Neural cell (in vitro differentiated cells): ENCODE data around the gene RNF44. TPM values are rescaled to one million over a fixed set of nuclear protein-coding genes. Genes with fewer than 3 reads are reported as not detected.

Experiments
- H2AFZ ChIP-seq: fragments of 200-600, 300-800 bp; sonication (generic), shearing (Covaris generic); 2 replicates; pipeline ENCODE4 v1.6.0; 2014; ENCODE audit warnings: low read depth, mild to moderate bottlenecking, antibody characterized with exemption, low read length, moderate library complexity
- H3F3A ChIP-seq: fragments of 200-600 bp; shearing (Covaris generic); 2 replicates; pipeline ENCODE4 v1.6.1; 2016; ENCODE audit warnings: mild to moderate bottlenecking, moderate library complexity, mixed read lengths, antibody characterized with exemption, low read length; ENCODE audit not compliant: insufficient read depth, poor library complexity, severe bottlenecking
- H3K27ac ChIP-seq: fragments of 200-600, 300-800 bp; sonication (generic), shearing (Covaris generic); 2 replicates; pipeline ENCODE4 v1.5.1; 2014; ENCODE audit warnings: mild to moderate bottlenecking, low read length, moderate library complexity
- H3K27me3 ChIP-seq: fragments of 300-800, 200-600 bp; sonication (generic), shearing (Covaris generic); 2 replicates; pipeline ENCODE4 v1.6.0; 2014; ENCODE audit warnings: mild to moderate bottlenecking, low read depth, low read length, moderate library complexity; ENCODE audit not compliant: insufficient read depth
- H3K36me3 ChIP-seq: fragments of 300-800, 200-600 bp; sonication (generic), shearing (Covaris generic); 2 replicates; pipeline ENCODE4 v1.5.1; 2014; ENCODE audit warnings: mild to moderate bottlenecking, antibody characterized with exemption, low read length, moderate library complexity; ENCODE audit not compliant: insufficient read depth
- H3K4me2 ChIP-seq: fragments of 300-800, 200-600 bp; sonication (generic), shearing (Covaris generic); 2 replicates; pipeline ENCODE4 v1.6.0; 2014; ENCODE audit warnings: mild to moderate bottlenecking, low read length
- H3K4me3 ChIP-seq: fragments of 300-800, 200-600 bp; sonication (generic), shearing (Covaris generic); 2 replicates; pipeline ENCODE4 v1.5.1; 2014; ENCODE audit warnings: mild to moderate bottlenecking, low read length, moderate library complexity
- H3K79me2 ChIP-seq: fragments of 200-600 bp; shearing (Covaris generic); replicated peaks from 2 replicates; pipeline ENCODE4 v1.6.0; 2014; ENCODE audit warnings: mild to moderate bottlenecking, low read length, moderate library complexity; ENCODE audit not compliant: insufficient read depth
- H3K9ac ChIP-seq: fragments of 300-800, 200-600 bp; sonication (generic), shearing (Covaris generic); 2 replicates; pipeline ENCODE4 v1.6.1; 2016; ENCODE audit warnings: mild to moderate bottlenecking, low read length, mixed read lengths
- H3K9me2 ChIP-seq: fragments of 200-600 bp; shearing (Covaris generic); 2 replicates; pipeline ENCODE4 v1.6.1; 2016; ENCODE audit warnings: mild to moderate bottlenecking, low read length, mixed read lengths; ENCODE audit not compliant: insufficient read depth
- H3K9me3 ChIP-seq: fragments of 200-600, 300-800 bp; sonication (generic), shearing (Covaris generic); 2 replicates; pipeline ENCODE4 v1.6.1; 2016; ENCODE audit warnings: mild to moderate bottlenecking, mixed run types, low read length, moderate library complexity, mixed read lengths
- H4K20me1 ChIP-seq: fragments of 200-600 bp; shearing (Covaris generic); 2 replicates; pipeline ENCODE4 v1.6.1; 2016; ENCODE audit warnings: mild to moderate bottlenecking, mixed run types; ENCODE audit not compliant: insufficient read depth
- EP300 ChIP-seq: fragments of 450-650 bp; conservative IDR thresholded peaks from 2 replicates; pipeline ENCODE4 v1.6.1; 2014; ENCODE audit warnings: antibody characterized with exemption, mild to moderate bottlenecking, moderate library complexity; ENCODE audit not compliant: poor library complexity, severe bottlenecking
- EZH2 ChIP-seq: fragments of 200-600, 300-800 bp; shearing (Covaris generic), sonication (generic); IDR thresholded peaks from 2 replicates; pipeline ENCODE4 v1.6.1; 2014; ENCODE audit warnings: antibody characterized with exemption, low read length, borderline replicate concordance, mild to moderate bottlenecking; ENCODE audit not compliant: insufficient read depth, poor library complexity, severe bottlenecking
- MXI1 ChIP-seq: fragments of 450-650 bp; conservative IDR thresholded peaks from 2 replicates; pipeline ENCODE4 v1.6.1; 2014; ENCODE audit warnings: antibody characterized with exemption, mild to moderate bottlenecking; ENCODE audit not compliant: poor library complexity, severe bottlenecking
- POLR2AphosphoS5 ChIP-seq: IDR thresholded peaks from 2 replicates; pipeline ENCODE4 v1.6.1; 2012
- RAD21 ChIP-seq: fragments of 450-650 bp; conservative IDR thresholded peaks from 2 replicates; pipeline ENCODE4 v1.6.1; 2014; ENCODE audit warnings: antibody characterized with exemption, mild to moderate bottlenecking, moderate library complexity
- SMC3 ChIP-seq: fragments of 450-650 bp; conservative IDR thresholded peaks from 2 replicates; pipeline ENCODE4 v1.6.1; 2014; ENCODE audit warnings: antibody characterized with exemption, mild to moderate bottlenecking, moderate library complexity; ENCODE audit not compliant: poor library complexity
- TAF1 ChIP-seq: IDR thresholded peaks from 2 replicates; pipeline ENCODE4 v1.6.1; 2012; ENCODE audit warnings: low read depth
- polyA plus RNA-seq: library from polyadenylated mRNA; depleted of rRNA; stranded (reverse); fragments of >200 nt; gene quantifications from 2 replicates; pipeline ENCODE4 v1.2.3, GENCODE V29; 2014
- TF ChIP-seq, protein P1 (sequence below): IDR thresholded peaks from 2 replicates; pipeline ENCODE4 v1.6.1; 2012; ENCODE audit warnings: borderline replicate concordance
- TF ChIP-seq, protein P2 (sequence below): fragments of 450-650 bp; IDR thresholded peaks from 2 replicates; pipeline ENCODE4 v1.5.1; 2014; ENCODE audit warnings: antibody characterized with exemption, mild to moderate bottlenecking, moderate library complexity; ENCODE audit not compliant: poor library complexity, severe bottlenecking

RNF44 gene
- polyA plus RNA-seq, 1 donor from 2014 or later, result 22.2 TPM

DNA sequence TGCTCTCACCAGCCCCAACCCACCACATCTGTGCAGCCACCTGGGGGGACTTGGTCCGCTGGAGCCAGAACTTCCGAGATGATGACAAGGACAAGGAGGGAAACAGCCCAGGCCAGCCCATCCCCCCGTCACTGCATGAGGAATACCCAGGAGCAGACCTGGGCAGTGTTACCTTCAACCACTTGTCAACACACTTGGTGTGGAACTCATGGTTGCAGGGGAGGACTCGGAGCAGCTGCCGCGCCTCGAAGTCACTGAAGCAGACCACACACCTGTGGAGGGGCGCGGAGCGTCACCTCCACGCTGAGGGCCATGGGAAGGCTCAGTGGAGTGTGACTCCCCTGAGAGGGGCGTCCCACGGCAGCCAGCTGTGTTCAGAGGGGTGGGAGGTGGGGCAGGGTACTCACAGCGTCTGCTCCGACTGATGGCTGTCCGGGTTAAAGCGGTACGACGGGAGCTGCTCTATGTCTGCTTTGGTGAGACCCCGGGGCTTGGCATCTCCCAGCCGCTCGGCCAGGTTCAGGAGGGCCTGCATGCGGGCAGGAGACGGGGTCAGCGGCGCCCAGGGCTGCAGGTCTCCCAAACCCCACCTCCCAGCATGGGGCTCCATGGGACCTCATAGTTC lies 8.0 kb downstream of the RNF44 start:
- no peaks in the 10 kb centered on the region for H3K27me3 ChIP-seq
- no peak overlapping the region for H3K9ac ChIP-seq
- no peaks in the 10 kb centered on the region for H3K9me2 ChIP-seq
- TF ChIP-seq EP300 (no peak), EZH2 (no peak), POLR2AphosphoS5 (no peak), SMC3 (no peak), RAD21 (no peak)
- TF ChIP-seq, protein P1, sequence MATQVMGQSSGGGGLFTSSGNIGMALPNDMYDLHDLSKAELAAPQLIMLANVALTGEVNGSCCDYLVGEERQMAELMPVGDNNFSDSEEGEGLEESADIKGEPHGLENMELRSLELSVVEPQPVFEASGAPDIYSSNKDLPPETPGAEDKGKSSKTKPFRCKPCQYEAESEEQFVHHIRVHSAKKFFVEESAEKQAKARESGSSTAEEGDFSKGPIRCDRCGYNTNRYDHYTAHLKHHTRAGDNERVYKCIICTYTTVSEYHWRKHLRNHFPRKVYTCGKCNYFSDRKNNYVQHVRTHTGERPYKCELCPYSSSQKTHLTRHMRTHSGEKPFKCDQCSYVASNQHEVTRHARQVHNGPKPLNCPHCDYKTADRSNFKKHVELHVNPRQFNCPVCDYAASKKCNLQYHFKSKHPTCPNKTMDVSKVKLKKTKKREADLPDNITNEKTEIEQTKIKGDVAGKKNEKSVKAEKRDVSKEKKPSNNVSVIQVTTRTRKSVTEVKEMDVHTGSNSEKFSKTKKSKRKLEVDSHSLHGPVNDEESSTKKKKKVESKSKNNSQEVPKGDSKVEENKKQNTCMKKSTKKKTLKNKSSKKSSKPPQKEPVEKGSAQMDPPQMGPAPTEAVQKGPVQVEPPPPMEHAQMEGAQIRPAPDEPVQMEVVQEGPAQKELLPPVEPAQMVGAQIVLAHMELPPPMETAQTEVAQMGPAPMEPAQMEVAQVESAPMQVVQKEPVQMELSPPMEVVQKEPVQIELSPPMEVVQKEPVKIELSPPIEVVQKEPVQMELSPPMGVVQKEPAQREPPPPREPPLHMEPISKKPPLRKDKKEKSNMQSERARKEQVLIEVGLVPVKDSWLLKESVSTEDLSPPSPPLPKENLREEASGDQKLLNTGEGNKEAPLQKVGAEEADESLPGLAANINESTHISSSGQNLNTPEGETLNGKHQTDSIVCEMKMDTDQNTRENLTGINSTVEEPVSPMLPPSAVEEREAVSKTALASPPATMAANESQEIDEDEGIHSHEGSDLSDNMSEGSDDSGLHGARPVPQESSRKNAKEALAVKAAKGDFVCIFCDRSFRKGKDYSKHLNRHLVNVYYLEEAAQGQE, result no peak
- peaks cover 25% of the 10 kb centered on the region for H4K20me1 ChIP-seq
- H3K4me2 ChIP-seq, result no peak overlapping the region
- no peaks in the 10 kb centered on the region for H3K9me3 ChIP-seq
- no peak overlapping the region for H2AFZ ChIP-seq
- no peak overlapping the region for H3K27ac ChIP-seq
- H3K79me2 ChIP-seq, result peaks cover 25% of the 10 kb centered on the region
- no peak overlapping the region for H3K4me3 ChIP-seq
- H3K36me3 ChIP-seq, result no peaks in the 10 kb centered on the region
- H3F3A ChIP-seq, result no peaks in the 10 kb centered on the region

GRCh38 chr5:176528761-176529115 lies 8.5 kb downstream of the RNF44 start:
- Histone ChIP-seq H3F3A (no peaks in the 10 kb centered on the region), H3K4me2 (no peak overlapping the region), H3K9me2 (no peaks in the 10 kb centered on the region), H3K79me2 (peaks cover 21% of the 10 kb centered on the region), H3K27me3 (no peaks in the 10 kb centered on the region), H4K20me1 (peaks cover 20% of the 10 kb centered on the region), H3K27ac (no peak overlapping the region), H2AFZ (no peak overlapping the region), H3K4me3 (no peak overlapping the region), H3K9ac (no peak overlapping the region), H3K9me3 (no peaks in the 10 kb centered on the region), H3K36me3 (no peaks in the 10 kb centered on the region)
- no peak for TF ChIP-seq TAF1
- TF ChIP-seq EZH2, result no peak
- no peak for TF ChIP-seq RAD21
- TF ChIP-seq MXI1, result no peak
- TF ChIP-seq SMC3, result no peak
- TF ChIP-seq POLR2AphosphoS5, result no peak

DNA sequence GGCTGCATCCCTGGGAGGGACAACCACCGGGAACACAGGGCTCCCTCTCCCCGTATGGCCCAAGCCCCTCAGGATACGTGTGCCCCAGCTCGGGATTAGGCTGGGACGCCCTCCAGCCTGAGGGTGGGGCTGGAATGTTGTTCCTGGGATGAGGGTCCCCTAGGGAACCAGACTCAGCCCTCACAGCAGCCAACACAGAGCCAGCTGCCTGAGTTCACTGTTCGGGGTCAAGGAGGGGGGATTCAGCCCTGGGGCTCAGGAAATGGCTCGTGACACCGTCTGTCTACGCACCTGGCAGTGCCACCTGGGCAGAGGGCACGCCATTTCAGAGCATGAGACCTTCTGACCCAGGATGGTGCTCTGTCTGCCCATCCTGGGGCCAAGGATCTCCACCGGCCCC lies 8.9 kb downstream of the RNF44 start:
- no peaks in the 10 kb centered on the region for H3F3A ChIP-seq
- peaks cover 17% of the 10 kb centered on the region for H4K20me1 ChIP-seq
- no peaks in the 10 kb centered on the region for H3K27me3 ChIP-seq
- H3K27ac ChIP-seq, result no peak overlapping the region
- H3K9me2 ChIP-seq, result no peaks in the 10 kb centered on the region
- no peak overlapping the region for H2AFZ ChIP-seq
- H3K79me2 ChIP-seq, result peaks cover 16% of the 10 kb centered on the region
- no peak overlapping the region for H3K9ac ChIP-seq
- H3K9me3 ChIP-seq, result no peaks in the 10 kb centered on the region
- no peak for TF ChIP-seq EZH2
- no peak for TF ChIP-seq SMC3
- TF ChIP-seq, protein P2, sequence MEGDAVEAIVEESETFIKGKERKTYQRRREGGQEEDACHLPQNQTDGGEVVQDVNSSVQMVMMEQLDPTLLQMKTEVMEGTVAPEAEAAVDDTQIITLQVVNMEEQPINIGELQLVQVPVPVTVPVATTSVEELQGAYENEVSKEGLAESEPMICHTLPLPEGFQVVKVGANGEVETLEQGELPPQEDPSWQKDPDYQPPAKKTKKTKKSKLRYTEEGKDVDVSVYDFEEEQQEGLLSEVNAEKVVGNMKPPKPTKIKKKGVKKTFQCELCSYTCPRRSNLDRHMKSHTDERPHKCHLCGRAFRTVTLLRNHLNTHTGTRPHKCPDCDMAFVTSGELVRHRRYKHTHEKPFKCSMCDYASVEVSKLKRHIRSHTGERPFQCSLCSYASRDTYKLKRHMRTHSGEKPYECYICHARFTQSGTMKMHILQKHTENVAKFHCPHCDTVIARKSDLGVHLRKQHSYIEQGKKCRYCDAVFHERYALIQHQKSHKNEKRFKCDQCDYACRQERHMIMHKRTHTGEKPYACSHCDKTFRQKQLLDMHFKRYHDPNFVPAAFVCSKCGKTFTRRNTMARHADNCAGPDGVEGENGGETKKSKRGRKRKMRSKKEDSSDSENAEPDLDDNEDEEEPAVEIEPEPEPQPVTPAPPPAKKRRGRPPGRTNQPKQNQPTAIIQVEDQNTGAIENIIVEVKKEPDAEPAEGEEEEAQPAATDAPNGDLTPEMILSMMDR, result no peak
- TF ChIP-seq TAF1, result no peak
- TF ChIP-seq EP300, result no peak
- TF ChIP-seq POLR2AphosphoS5, result no peak
- TF ChIP-seq RAD21, result no peak
- TF ChIP-seq, protein P1, result no peak
- H3K4me3 ChIP-seq, result no peak overlapping the region
- H3K36me3 ChIP-seq, result no peaks in the 10 kb centered on the region
- H3K4me2 ChIP-seq, result no peak overlapping the region
